H1 (cell line): Measurements from ENCODE around the gene MIER2. TPM values are rescaled to one million over a fixed set of nuclear protein-coding genes. Genes with fewer than 3 reads are reported as not detected.

Experiments used
- KDM5A ChIP-seq: fragments of 200-600 bp; IDR thresholded peaks from 2 replicates; pipeline ENCODE4 v1.7.1; 2012; ENCODE audit warnings: mild to moderate bottlenecking, low read length, inconsistent platforms, mixed read lengths
- SRF ChIP-seq: IDR thresholded peaks from 2 replicates; pipeline ENCODE4 v1.6.1; 2011; ENCODE audit warnings: mild to moderate bottlenecking, low read depth, low read length, moderate library complexity
- polyA plus RNA-seq, 7 experiments: library from polyadenylated mRNA; depleted of rRNA in 3 of 7; stranded (reverse) in 5 of 7; unstranded in 2 of 7; fragments of >200 nt in 5 of 7; fragments of 200-250 nt in 2 of 7; gene quantifications; 1 replicate in 5 of 7; 2 replicates in 1 of 7; 4 replicates in 1 of 7; pipeline versions ENCODE4 v1.2.1 to v1.2.3, GENCODE V29; 2011 to 2013; ENCODE audit warnings: missing spikeins in 2 of 7, mixed read lengths in 2 of 7
- total RNA-seq: library from RNA; stranded (reverse); fragmentation: NEBNext Ultra II Directional; extraction: Animal tissue kit (Norgen Biotek cat#: 25700); gene quantifications from 2 replicates; pipeline ENCODE4 v1.2.1, GENCODE V29; 2021

The MIER2 gene
- total and polyA plus RNA-seq, 2 of the 8 experiments (the other 6 are each of a cell fraction or from before 2014, with no cell fraction given) = 30.3 to 48.3 TPM

DNA sequence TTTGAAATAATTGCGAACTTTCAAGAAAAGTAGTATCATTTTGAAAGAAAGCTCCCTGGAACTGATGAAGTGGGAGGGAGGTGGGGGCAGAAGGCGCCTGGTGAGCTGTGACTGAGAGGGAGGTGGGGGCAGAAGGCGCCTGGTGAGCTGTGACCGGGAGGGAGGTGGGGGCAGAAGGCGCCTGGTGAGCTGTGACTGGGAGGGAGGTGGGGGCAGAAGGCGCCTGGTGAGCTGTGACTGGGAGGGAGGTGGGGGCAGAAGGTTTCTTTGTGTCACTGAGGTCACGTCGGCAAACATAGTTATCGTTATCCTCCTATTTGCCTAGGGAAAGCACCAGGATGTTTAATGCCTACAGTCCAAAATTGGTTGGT, 40.2 kb upstream of the MIER2 start (continued):
- no peak for TF ChIP-seq KDM5A
- TF ChIP-seq SRF = no peak
- TF ChIP-seq, all 59 proteins: peak for 0
